DOHH2 (cell line): ENCODE results near the gene HSPG2.

Source experiments
- H3F3A ChIP-seq: fragments of 200-600 bp; sonication (generic), shearing (Covaris generic); 2 replicates; pipeline ENCODE4 v1.6.0; 2016; ENCODE audit warnings: antibody characterized with exemption, mild to moderate bottlenecking; ENCODE audit not compliant: control insufficient read depth, insufficient read depth
- H3K27ac ChIP-seq: fragments of 200-600 bp; sonication (generic); 2 replicates; pipeline ENCODE4 v1.5.1; 2014; ENCODE audit warnings: low read depth, mild to moderate bottlenecking, low read length, moderate library complexity
- H3K27me3 ChIP-seq: fragments of 200-600 bp; sonication (generic); 2 replicates; pipeline ENCODE4 v1.6.1; 2014; ENCODE audit warnings: mild to moderate bottlenecking, low read length, mixed read lengths; ENCODE audit not compliant: control insufficient read depth
- H3K36me3 ChIP-seq: fragments of 200-600 bp; sonication (generic); 2 replicates; pipeline ENCODE4 v1.6.1; 2014; ENCODE audit warnings: mild to moderate bottlenecking, low read length, moderate library complexity, mixed read lengths; ENCODE audit not compliant: control insufficient read depth
- H3K4me1 ChIP-seq: fragments of 200-600 bp; sonication (generic); 2 replicates; pipeline ENCODE4 v1.6.1; 2014; ENCODE audit warnings: mild to moderate bottlenecking, low read length, mixed read lengths; ENCODE audit not compliant: control insufficient read depth
- H3K4me2 ChIP-seq: fragments of 200-600 bp; sonication (generic); 2 replicates; pipeline ENCODE4 v1.6.0; 2014; ENCODE audit warnings: mild to moderate bottlenecking, low read length, moderate library complexity
- H3K4me3 ChIP-seq: fragments of 200-600 bp; sonication (generic); 2 replicates; pipeline ENCODE4 v1.5.1; 2014; ENCODE audit warnings: mild to moderate bottlenecking, low read length, mixed read lengths
- H3K79me2 ChIP-seq: fragments of 200-600 bp; sonication (generic); 2 replicates; pipeline ENCODE4 v1.6.1; 2014; ENCODE audit warnings: mild to moderate bottlenecking, low read length, mixed read lengths; ENCODE audit not compliant: control insufficient read depth
- H3K9me2 ChIP-seq: fragments of 200-600 bp; sonication (generic); replicated peaks from 2 replicates; pipeline ENCODE4 v1.6.1; 2014; ENCODE audit warnings: mild to moderate bottlenecking, low read length, mixed read lengths; ENCODE audit not compliant: control insufficient read depth
- H3K9me3 ChIP-seq: fragments of 200-600 bp; sonication (generic); 2 replicates; pipeline ENCODE4 v1.6.1; 2014; ENCODE audit warnings: antibody characterized with exemption, low read length, mixed read lengths; ENCODE audit not compliant: control insufficient read depth, insufficient read depth
- H4K20me1 ChIP-seq: fragments of 200-600 bp; sonication (generic); 2 replicates; pipeline ENCODE4 v1.6.0; 2014; ENCODE audit warnings: low read depth, mild to moderate bottlenecking, antibody characterized with exemption, low read length, moderate library complexity; ENCODE audit not compliant: control insufficient read depth, insufficient read depth
- EZH2phosphoT487 ChIP-seq: fragments of 200-600 bp; sonication (generic); IDR thresholded peaks from 2 replicates; pipeline ENCODE4 v1.6.1; 2017; ENCODE audit warnings: borderline replicate concordance, mild to moderate bottlenecking, antibody characterized with exemption, low read length, moderate library complexity, mixed read lengths
- TF ChIP-seq, protein P1 (sequence below): fragments of 200-600 bp; sonication (generic); IDR thresholded peaks from one replicate; pipeline ENCODE4 v1.5.1; 2014; ENCODE audit warnings: antibody characterized with exemption, mild to moderate bottlenecking, low read depth, low read length; ENCODE audit not compliant: poor library complexity, severe bottlenecking

Gene HSPG2

DNA sequence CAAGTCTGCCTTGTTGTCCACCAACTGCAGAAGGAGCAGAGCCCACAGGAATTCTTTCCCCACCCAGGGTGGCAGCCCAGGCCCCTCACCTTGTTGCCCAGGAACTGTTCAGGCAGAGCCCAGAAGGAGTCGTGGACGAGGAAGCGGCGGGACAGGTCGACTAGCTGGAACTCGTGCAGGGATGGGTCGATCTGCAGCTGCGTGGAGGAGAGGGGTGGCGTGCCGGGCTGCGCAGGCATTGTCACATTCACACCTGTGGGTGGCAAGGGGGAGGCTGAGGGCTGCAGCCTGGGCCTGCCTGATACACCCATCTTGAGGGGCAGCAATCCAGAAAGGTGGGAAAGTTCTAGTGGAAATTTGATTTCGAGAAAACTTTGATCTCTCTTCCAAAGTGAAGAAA, 55.9 kb downstream of the HSPG2 start:
- Histone ChIP-seq H3K9me3 (no peaks in the 10 kb centered on the region), H3K27me3 (no peaks in the 10 kb centered on the region), H3K9me2 (no peaks in the 10 kb centered on the region), H3K36me3 (no peaks in the 10 kb centered on the region), H3K27ac (no peak overlapping the region), H4K20me1 (no peaks in the 10 kb centered on the region), H3F3A (no peaks in the 10 kb centered on the region), H3K4me2 (no peak overlapping the region), H3K4me3 (no peak overlapping the region), H3K4me1 (no peaks in the 10 kb centered on the region), H3K79me2 (no peaks in the 10 kb centered on the region)
- TF ChIP-seq EZH2phosphoT487: no peak
- TF ChIP-seq, protein P1, sequence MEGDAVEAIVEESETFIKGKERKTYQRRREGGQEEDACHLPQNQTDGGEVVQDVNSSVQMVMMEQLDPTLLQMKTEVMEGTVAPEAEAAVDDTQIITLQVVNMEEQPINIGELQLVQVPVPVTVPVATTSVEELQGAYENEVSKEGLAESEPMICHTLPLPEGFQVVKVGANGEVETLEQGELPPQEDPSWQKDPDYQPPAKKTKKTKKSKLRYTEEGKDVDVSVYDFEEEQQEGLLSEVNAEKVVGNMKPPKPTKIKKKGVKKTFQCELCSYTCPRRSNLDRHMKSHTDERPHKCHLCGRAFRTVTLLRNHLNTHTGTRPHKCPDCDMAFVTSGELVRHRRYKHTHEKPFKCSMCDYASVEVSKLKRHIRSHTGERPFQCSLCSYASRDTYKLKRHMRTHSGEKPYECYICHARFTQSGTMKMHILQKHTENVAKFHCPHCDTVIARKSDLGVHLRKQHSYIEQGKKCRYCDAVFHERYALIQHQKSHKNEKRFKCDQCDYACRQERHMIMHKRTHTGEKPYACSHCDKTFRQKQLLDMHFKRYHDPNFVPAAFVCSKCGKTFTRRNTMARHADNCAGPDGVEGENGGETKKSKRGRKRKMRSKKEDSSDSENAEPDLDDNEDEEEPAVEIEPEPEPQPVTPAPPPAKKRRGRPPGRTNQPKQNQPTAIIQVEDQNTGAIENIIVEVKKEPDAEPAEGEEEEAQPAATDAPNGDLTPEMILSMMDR: no peak

DNA sequence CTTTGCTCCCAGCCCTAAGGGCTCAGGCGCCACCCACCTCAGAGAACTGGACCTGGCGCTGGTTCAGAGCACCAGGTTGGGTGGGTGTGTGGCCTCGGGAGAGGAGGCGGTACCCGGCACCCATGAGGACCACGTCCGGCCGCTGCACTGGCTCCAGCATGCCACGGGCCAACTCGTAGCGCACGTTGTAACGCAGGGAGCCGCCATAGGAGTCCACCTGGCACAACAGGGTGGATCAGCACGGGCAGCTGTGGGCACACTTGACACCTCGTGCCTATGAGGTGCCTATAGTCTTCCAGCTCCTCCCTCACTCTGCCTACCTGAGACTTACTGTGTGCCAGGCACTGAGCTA, 56.5 kb downstream of the HSPG2 start:
- Histone ChIP-seq H3K27me3 (no peaks in the 10 kb centered on the region), H3K4me3 (no peak overlapping the region), H3K27ac (no peak overlapping the region), H3K36me3 (no peaks in the 10 kb centered on the region), H3K9me2 (no peaks in the 10 kb centered on the region), H3K79me2 (no peaks in the 10 kb centered on the region), H3K9me3 (no peaks in the 10 kb centered on the region), H3F3A (no peaks in the 10 kb centered on the region), H4K20me1 (no peaks in the 10 kb centered on the region), H3K4me2 (no peak overlapping the region), H3K4me1 (no peaks in the 10 kb centered on the region)
- TF ChIP-seq, protein P1: no peak
- TF ChIP-seq EZH2phosphoT487: no peak

DNA sequence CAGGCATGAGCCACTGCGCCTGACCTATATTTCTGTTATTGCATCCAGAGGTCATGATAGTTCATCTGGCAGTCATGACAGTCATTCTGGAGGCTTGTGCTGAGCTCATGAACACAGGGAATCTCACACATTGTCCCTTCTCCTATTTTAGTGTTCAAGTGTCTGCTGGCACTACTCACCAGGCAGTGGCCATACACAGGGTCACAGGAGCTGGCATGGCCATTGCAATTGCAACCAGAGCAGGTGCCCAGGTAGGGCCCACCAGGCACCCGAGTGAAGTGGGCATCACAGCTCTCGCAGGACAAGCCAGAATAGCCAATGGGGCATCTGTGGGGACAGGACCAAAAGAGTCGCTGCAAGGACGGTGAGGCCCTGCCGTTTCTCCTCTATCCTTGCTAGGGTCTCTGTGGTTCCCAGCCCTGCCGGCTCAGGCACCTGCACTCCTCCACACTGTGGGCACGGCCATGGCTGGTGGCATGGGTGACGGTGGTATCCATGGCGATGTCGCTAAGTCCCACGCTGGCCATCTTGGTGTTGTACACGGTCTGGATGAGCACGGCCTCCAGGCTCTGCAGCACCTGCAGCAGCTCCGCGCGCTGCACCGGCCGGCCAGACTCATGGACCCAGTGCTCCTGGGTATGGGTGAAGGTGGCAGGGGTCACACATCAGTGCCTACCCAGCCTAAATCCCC, 57.0 kb downstream of the HSPG2 start:
- H3K36me3 ChIP-seq: no peaks in the 10 kb centered on the region
- no peaks in the 10 kb centered on the region for H3K9me3 ChIP-seq
- no peak overlapping the region for H3K27ac ChIP-seq
- H3K9me2 ChIP-seq: no peaks in the 10 kb centered on the region
- H3K79me2 ChIP-seq: no peaks in the 10 kb centered on the region
- H3K4me2 ChIP-seq: no peak overlapping the region
- no peaks in the 10 kb centered on the region for H3K4me1 ChIP-seq
- no peaks in the 10 kb centered on the region for H3F3A ChIP-seq
- H4K20me1 ChIP-seq: no peaks in the 10 kb centered on the region
- TF ChIP-seq EZH2phosphoT487: no peak
- TF ChIP-seq, protein P1: no peak
- H3K4me3 ChIP-seq: no peak overlapping the region
- H3K27me3 ChIP-seq: no peaks in the 10 kb centered on the region
